Measurements from ENCODE around the gene GYS1.

The GYS1 gene

GRCh38 chr19:48988860-48989259, 4.2 kb downstream of the GYS1 start:
- no peak for DNase-seq (ENCODE audit: low read depth)

- no peak for DNase-seq (ENCODE audit: low read depth)
Measured at GRCh38 chr19:48988286-48988685, 4.8 kb downstream of the GYS1 start.

- DNase-seq (ENCODE audit: low read depth) = no peak
Measured at GRCh38 chr19:48987323-48987722, 5.8 kb downstream of the GYS1 start.

- DNase-seq (ENCODE audit: low read depth) = no peak
Measured at GRCh38 chr19:48986211-48986610, 6.9 kb downstream of the GYS1 start.

GRCh38 chr19:48985711-48986110, 7.4 kb downstream of the GYS1 start:
- DNase-seq (ENCODE audit: low read depth) = no peak

- no peak for DNase-seq (ENCODE audit: low read depth)
Measured at GRCh38 chr19:48982280-48982679, 10.8 kb downstream of the GYS1 start.

- DNase-seq (ENCODE audit: low read depth) = no peak
Measured at GRCh38 chr19:48977061-48977460, 16.0 kb downstream of the GYS1 start.

- no peak for DNase-seq (ENCODE audit: low read depth)
Measured at GRCh38 chr19:48975947-48976847, 16.9 kb downstream of the GYS1 start.

- DNase-seq (ENCODE audit: low read depth) = peak; percentile 84
Measured at GRCh38 chr19:48970923-48971395, 22.1 kb downstream of the GYS1 start.

- DNase-seq (ENCODE audit: low read depth) = no peak
Measured at GRCh38 chr19:48970139-48970766, 22.9 kb downstream of the GYS1 start.

GRCh38 chr19:48969276-48970138, 23.6 kb downstream of the GYS1 start:
- no peak for DNase-seq (ENCODE audit: low read depth)

GRCh38 chr19:48968813-48969218, 24.3 kb downstream of the GYS1 start:
- DNase-seq (ENCODE audit: low read depth) = no peak

GRCh38 chr19:48968179-48968661, 24.9 kb downstream of the GYS1 start:
- no peak for DNase-seq (ENCODE audit: low read depth)

GRCh38 chr19:48967346-48968178, 25.5 kb downstream of the GYS1 start:
- no peak for DNase-seq (ENCODE audit: low read depth)

GRCh38 chr19:48966541-48967345, 26.4 kb downstream of the GYS1 start:
- DNase-seq (ENCODE audit: low read depth) = no peak

GRCh38 chr19:48965806-48966540, 27.1 kb downstream of the GYS1 start:
- peak; percentile 67 for DNase-seq (ENCODE audit: low read depth)

GRCh38 chr19:48965040-48965805, 27.9 kb downstream of the GYS1 start, which contains the start of gene FTL:
FTL (plus strand) TSS chr19:48965309; CDS start chr19:48965508, 199 bp downstream.
- peak; percentile 74 for DNase-seq (ENCODE audit: low read depth)

GRCh38 chr19:48964205-48965039, 28.7 kb downstream of the GYS1 start:
- DNase-seq (ENCODE audit: low read depth) = no peak

Data from stimulated activated CD8-positive, alpha-beta memory T cell treated with anti-CD3 and anti-CD28 coated beads, Interleukin-15, amount 100 ng/mL, for 24 hours (primary cell).